OCI-LY7 (cell line): Measurements from ENCODE around the gene SLC6A19. TPM values are rescaled to one million over a fixed set of nuclear protein-coding genes. Genes with fewer than 3 reads are reported as not detected.

Source experiments
- BruUV-seq: library from RNA; stranded (reverse); fragments of 400-500 nt; replicated peaks from 2 replicates; lab custom pipeline; 2021; lab: Mats Ljungman, UMichigan
- CTCF ChIA-PET: fragments of 300-600 bp; sonication (Branson Sonifier 250); formaldehyde crosslinking; loops from one replicate; lab custom pipeline; 2022; ENCODE audit warnings: antibody characterized with exemption; ENCODE audit not compliant: unreplicated experiment; lab: Charles Lee
- POLR2A ChIA-PET: fragments of 300-600 bp; sonication (Branson Sonifier 250); formaldehyde crosslinking; loops from one replicate; lab custom pipeline; 2022; ENCODE audit warnings: antibody characterized with exemption; lab: Charles Lee
- DNase-seq: peaks from one replicate; pipeline ENCODE4 v3.0.0-alpha.2; 2015; ENCODE audit warnings: low spot score
- H2AFZ ChIP-seq: fragments of 200-600 bp; sonication (generic), shearing (Covaris generic); 2 replicates; pipeline ENCODE4 v1.6.1; 2014; ENCODE audit warnings: mild to moderate bottlenecking, antibody characterized with exemption, low read length, moderate library complexity
- H3K27ac ChIP-seq: fragments of 200-600 bp; sonication (generic); 2 replicates; pipeline ENCODE4 v1.5.1; 2014; ENCODE audit warnings: mixed run types, low read depth, mild to moderate bottlenecking, moderate library complexity, low read length, inconsistent platforms; ENCODE audit not compliant: poor library complexity, severe bottlenecking
- H3K36me3 ChIP-seq: fragments of 200-600 bp; sonication (generic); 2 replicates; pipeline ENCODE4 v1.6.1; 2014; ENCODE audit warnings: mild to moderate bottlenecking, antibody characterized with exemption, low read length, moderate library complexity, mixed read lengths; ENCODE audit not compliant: insufficient read depth
- H3K4me1 ChIP-seq: fragments of 200-600 bp; sonication (generic); 2 replicates; pipeline ENCODE4 v1.5.1; 2014; ENCODE audit warnings: mild to moderate bottlenecking, low read length; ENCODE audit not compliant: insufficient read depth, poor library complexity, severe bottlenecking
- H3K4me2 ChIP-seq: fragments of 200-600 bp; sonication (generic); 2 replicates; pipeline ENCODE4 v1.6.1; 2014; ENCODE audit warnings: mild to moderate bottlenecking, low read length
- H3K4me3 ChIP-seq: fragments of 200-600 bp; sonication (generic); 2 replicates; pipeline ENCODE4 v1.5.1; 2014; ENCODE audit warnings: mild to moderate bottlenecking, low read depth, low read length; ENCODE audit not compliant: poor library complexity, severe bottlenecking
- H3K79me2 ChIP-seq: fragments of 200-600 bp; sonication (generic); 2 replicates; pipeline ENCODE4 v1.6.1; 2016; ENCODE audit warnings: low read depth, mild to moderate bottlenecking, low read length, moderate library complexity, mixed read lengths; ENCODE audit not compliant: insufficient read depth
- H3K9me2 ChIP-seq: fragments of 200-600 bp; sonication (generic); 2 replicates; pipeline ENCODE4 v1.6.1; 2016; ENCODE audit warnings: mild to moderate bottlenecking, low read length, mixed read lengths; ENCODE audit not compliant: insufficient read depth
- H3K9me3 ChIP-seq: fragments of 200-600 bp; sonication (generic); 2 replicates; pipeline ENCODE4 v1.6.1; 2014; ENCODE audit warnings: mild to moderate bottlenecking, mixed run types, low read length, mixed read lengths
- H4K20me1 ChIP-seq: fragments of 200-600 bp; sonication (generic); 2 replicates; pipeline ENCODE4 v1.6.1; 2014; ENCODE audit warnings: mild to moderate bottlenecking, antibody characterized with exemption, low read length, moderate library complexity, mixed read lengths; ENCODE audit not compliant: insufficient read depth
- EZH2phosphoT487 ChIP-seq: fragments of 200-600 bp; sonication (generic); IDR thresholded peaks from 2 replicates; pipeline ENCODE4 v1.6.1; 2018; ENCODE audit warnings: low read depth, borderline replicate concordance, mild to moderate bottlenecking, mixed run types, antibody characterized with exemption, low read length, moderate library complexity, mixed read lengths
- intact Hi-C: fragments of 100-400 bp; cut with micrococcal nuclease; formaldehyde crosslinking; loops from one replicate; pipeline ENCODE4 v1.10.0; 2022; ENCODE audit not compliant: unreplicated experiment
- total RNA-seq, 2 experiments: library from RNA; depleted of rRNA in 1 of 2; stranded (reverse); fragments of >200 nt in 1 of 2; shearing (Covaris generic) in 1 of 2; gene quantifications; 2 replicates each; pipeline ENCODE4 v1.2.3, GENCODE V29; 2014 to 2022
- TF ChIP-seq, protein P1 (sequence below): fragments of 200-600 bp; sonication (generic); conservative IDR thresholded peaks from 2 replicates; pipeline ENCODE4 v1.5.1; 2014; ENCODE audit warnings: mild to moderate bottlenecking, antibody characterized with exemption, low read length, moderate library complexity, mixed read lengths

Gene SLC6A19
- total RNA-seq, 2 experiments from 2014 or later = not detected

DNA sequence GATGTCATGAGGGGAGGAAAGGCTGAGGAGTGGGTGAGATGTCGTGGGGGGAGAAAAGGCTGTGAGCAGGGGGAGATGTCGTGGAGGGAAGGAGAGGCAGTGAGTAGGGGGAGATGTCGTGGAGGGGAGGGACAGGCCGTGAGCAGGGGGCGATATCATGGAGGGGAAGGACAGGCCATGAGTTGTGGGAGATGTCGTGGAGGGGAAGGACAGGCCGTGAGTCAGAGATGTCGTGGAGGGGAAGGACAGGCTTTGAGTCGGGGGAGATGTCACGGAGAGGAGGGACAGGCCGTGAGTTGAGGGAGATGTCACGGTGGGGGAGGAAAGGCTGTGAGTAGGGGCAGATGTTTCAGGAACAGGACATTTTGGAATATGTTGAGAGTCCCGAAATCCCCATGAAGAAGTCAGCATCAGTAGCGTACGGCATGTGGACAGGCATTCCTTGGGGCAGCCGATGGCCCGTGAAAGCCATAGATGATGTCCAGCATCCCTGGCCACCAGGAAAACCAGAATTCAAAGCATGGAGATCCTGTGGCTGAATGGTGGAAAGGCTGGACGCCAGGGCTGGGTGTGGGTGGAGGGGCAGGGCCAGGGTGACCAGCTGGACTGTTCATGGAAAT, 8.3 kb upstream of the SLC6A19 start:
- Histone ChIP-seq H3K36me3 (no peaks in the 10 kb centered on the region), H4K20me1 (no peaks in the 10 kb centered on the region), H3K9me2 (no peaks in the 10 kb centered on the region), H2AFZ (no peak overlapping the region), H3K4me1 (no peaks in the 10 kb centered on the region), H3K79me2 (no peaks in the 10 kb centered on the region), H3K4me2 (no peak overlapping the region), H3K4me3 (no peak overlapping the region), H3K27ac (no peak overlapping the region), H3K9me3 (no peaks in the 10 kb centered on the region)
- TF ChIP-seq EZH2phosphoT487 = no peak
- TF ChIP-seq, protein P1, sequence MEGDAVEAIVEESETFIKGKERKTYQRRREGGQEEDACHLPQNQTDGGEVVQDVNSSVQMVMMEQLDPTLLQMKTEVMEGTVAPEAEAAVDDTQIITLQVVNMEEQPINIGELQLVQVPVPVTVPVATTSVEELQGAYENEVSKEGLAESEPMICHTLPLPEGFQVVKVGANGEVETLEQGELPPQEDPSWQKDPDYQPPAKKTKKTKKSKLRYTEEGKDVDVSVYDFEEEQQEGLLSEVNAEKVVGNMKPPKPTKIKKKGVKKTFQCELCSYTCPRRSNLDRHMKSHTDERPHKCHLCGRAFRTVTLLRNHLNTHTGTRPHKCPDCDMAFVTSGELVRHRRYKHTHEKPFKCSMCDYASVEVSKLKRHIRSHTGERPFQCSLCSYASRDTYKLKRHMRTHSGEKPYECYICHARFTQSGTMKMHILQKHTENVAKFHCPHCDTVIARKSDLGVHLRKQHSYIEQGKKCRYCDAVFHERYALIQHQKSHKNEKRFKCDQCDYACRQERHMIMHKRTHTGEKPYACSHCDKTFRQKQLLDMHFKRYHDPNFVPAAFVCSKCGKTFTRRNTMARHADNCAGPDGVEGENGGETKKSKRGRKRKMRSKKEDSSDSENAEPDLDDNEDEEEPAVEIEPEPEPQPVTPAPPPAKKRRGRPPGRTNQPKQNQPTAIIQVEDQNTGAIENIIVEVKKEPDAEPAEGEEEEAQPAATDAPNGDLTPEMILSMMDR = no peak
- ChIA-PET POLR2A (no interaction called here), CTCF (no interaction called here)
- DNase-seq = no peak
- intact Hi-C loops = no loop called here
- no TSS peak for BruUV-seq

DNA sequence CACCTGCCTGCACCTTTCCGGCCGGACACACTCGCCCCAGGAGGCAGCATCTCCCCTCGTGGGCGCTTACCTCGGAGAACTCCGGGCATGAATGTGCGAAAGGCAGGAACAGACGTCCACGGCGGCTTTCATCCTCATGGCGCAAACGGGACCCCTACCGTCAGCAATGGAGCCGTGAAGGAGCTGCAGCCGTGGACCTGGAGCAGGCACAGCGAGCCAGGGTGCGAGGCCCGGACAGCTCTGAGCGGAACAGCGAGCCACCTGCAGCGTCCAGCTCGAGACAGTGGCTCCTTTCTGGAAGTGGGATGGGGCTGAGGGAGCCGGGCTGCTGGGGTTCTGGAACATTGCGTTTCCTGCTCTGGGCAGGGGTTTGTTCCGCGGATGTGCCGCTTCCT, 7.8 kb upstream of the SLC6A19 start:
- Histone ChIP-seq H2AFZ (no peak overlapping the region), H3K4me3 (no peak overlapping the region), H3K4me1 (no peaks in the 10 kb centered on the region), H3K36me3 (no peaks in the 10 kb centered on the region), H3K27ac (no peak overlapping the region), H3K4me2 (no peak overlapping the region), H3K79me2 (no peaks in the 10 kb centered on the region), H3K9me3 (no peaks in the 10 kb centered on the region), H4K20me1 (no peaks in the 10 kb centered on the region), H3K9me2 (no peaks in the 10 kb centered on the region)
- no TSS peak for BruUV-seq
- POLR2A ChIA-PET = no interaction called here
- TF ChIP-seq, protein P1 = no peak
- no peak for TF ChIP-seq EZH2phosphoT487
- intact Hi-C loops = no loop called here
- CTCF ChIA-PET = no interaction called here
- no peak for DNase-seq

DNA sequence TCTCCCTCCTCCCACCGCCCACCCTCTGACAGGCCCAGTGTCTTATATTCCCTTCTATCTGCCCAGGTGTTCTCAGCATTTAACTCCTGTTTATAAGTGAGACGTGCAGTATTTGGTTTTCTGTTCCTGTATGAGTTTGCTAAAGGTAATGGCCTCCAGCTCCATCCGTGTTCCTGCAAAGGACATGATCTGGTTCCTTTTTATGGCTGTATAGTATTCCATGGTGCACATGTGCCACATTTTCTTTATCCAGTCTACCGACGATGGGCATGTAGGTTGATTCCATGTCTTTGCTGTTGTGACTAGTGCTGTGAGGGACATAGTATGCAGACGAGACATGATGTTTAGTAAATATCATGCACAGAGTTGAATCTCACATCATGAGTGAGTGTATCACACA, 7.0 kb upstream of the SLC6A19 start:
- Histone ChIP-seq H2AFZ (no peak overlapping the region), H3K9me3 (no peaks in the 10 kb centered on the region), H3K9me2 (no peaks in the 10 kb centered on the region), H3K4me2 (no peak overlapping the region), H3K36me3 (no peaks in the 10 kb centered on the region), H3K4me3 (no peak overlapping the region), H3K27ac (no peak overlapping the region), H3K4me1 (no peaks in the 10 kb centered on the region), H3K79me2 (no peaks in the 10 kb centered on the region), H4K20me1 (no peaks in the 10 kb centered on the region)
- BruUV-seq = no TSS peak
- intact Hi-C loops = no loop called here
- CTCF ChIA-PET = no interaction called here
- TF ChIP-seq, protein P1 = no peak
- no peak for TF ChIP-seq EZH2phosphoT487
- DNase-seq = no peak
- POLR2A ChIA-PET = no interaction called here
